Liver (tissue), 9 donors: ENCODE data around the gene RAI1. TPM values are rescaled to one million over a fixed set of nuclear protein-coding genes. Genes with fewer than 3 reads are reported as not detected.

ENCODE experiments used
- DNase-seq: peaks from one replicate; pipeline ENCODE4 v3.0.0-alpha.2; 2017; ENCODE audit warnings: low spot score
- H3K27ac ChIP-seq, 2 donors: one replicate each; pipeline ENCODE4 v1.7.0; 2013; ENCODE audit warnings: inconsistent platforms in 2 of 2, low read length in 2 of 2, control low read depth in 1 of 2, low read depth in 1 of 2, mild to moderate bottlenecking in 1 of 2
- H3K27me3 ChIP-seq, 4 donors: one replicate each; pipeline versions ENCODE4 v1.6.1 to v1.7.0; 2013; ENCODE audit warnings: low read length in 3 of 4, inconsistent platforms in 1 of 4, mild to moderate bottlenecking in 1 of 4, moderate library complexity in 1 of 4; ENCODE audit not compliant: control insufficient read depth in 4 of 4, insufficient read depth in 4 of 4
- H3K36me3 ChIP-seq, 4 donors: one replicate each; pipeline versions ENCODE4 v1.6.1 to v1.7.0; 2013; ENCODE audit warnings: low read length in 3 of 4, mild to moderate bottlenecking in 3 of 4, low read depth in 1 of 4, moderate library complexity in 1 of 4; ENCODE audit not compliant: control insufficient read depth in 4 of 4, insufficient read depth in 3 of 4
- H3K4me1 ChIP-seq, 4 donors: one replicate each; pipeline versions ENCODE4 v1.6.1 to v1.7.0; 2013; ENCODE audit warnings: low read length in 3 of 4, mild to moderate bottlenecking in 3 of 4, moderate library complexity in 1 of 4; ENCODE audit not compliant: control insufficient read depth in 4 of 4, insufficient read depth in 4 of 4
- H3K4me3 ChIP-seq, 3 donors: one replicate each; pipeline versions ENCODE4 v1.6.1 to v1.7.0; 2013; ENCODE audit warnings: low read length in 3 of 3, control low read depth in 1 of 3, low read depth in 1 of 3, mild to moderate bottlenecking in 1 of 3
- H3K9ac ChIP-seq, 2 donors: one replicate each; pipeline ENCODE4 v1.7.0; 2013; ENCODE audit warnings: low read length in 2 of 2, mild to moderate bottlenecking in 2 of 2, moderate library complexity in 2 of 2, control low read depth in 1 of 2, low read depth in 1 of 2
- H3K9me3 ChIP-seq, 4 donors: one replicate each; pipeline versions ENCODE4 v1.6.1 to v1.7.0; 2013; ENCODE audit warnings: low read length in 3 of 4; ENCODE audit not compliant: control insufficient read depth in 4 of 4
- HNF4A ChIP-seq, 2 donors: conservative IDR thresholded peaks; 2 replicates each; pipeline ENCODE4 v1.6.1; 2016; ENCODE audit warnings: antibody characterized with exemption in 2 of 2, mild to moderate bottlenecking in 2 of 2
- HNF4G ChIP-seq: IDR thresholded peaks from 2 replicates; pipeline ENCODE4 v1.6.1; 2016; ENCODE audit warnings: antibody characterized with exemption
- JUND ChIP-seq, 2 donors: IDR thresholded peaks; 2 replicates each; pipeline ENCODE4 v1.6.1; 2016; ENCODE audit warnings: antibody characterized with exemption in 2 of 2
- NR2F2 ChIP-seq: IDR thresholded peaks from 2 replicates; pipeline ENCODE4 v1.6.1; 2016; ENCODE audit warnings: antibody characterized with exemption
- RXRA ChIP-seq, 2 donors: IDR thresholded peaks; 2 replicates each; pipeline ENCODE4 v1.6.1; 2017 to 2018; ENCODE audit warnings: antibody characterized with exemption in 2 of 2, mild to moderate bottlenecking in 1 of 2
- SP1 ChIP-seq: IDR thresholded peaks from 2 replicates; pipeline ENCODE4 v1.6.1; 2018; ENCODE audit warnings: antibody characterized with exemption, mild to moderate bottlenecking
- YY1 ChIP-seq: IDR thresholded peaks from 2 replicates; pipeline ENCODE4 v1.6.1; 2016; ENCODE audit warnings: antibody characterized with exemption, mild to moderate bottlenecking
- WGBS: extraction: QIAGEN DNeasy Blood & Tissue Kit; methylation state at CpG from one replicate; pipeline ENCODE4 v1.1.7; 2013; 5-methylcytosine and 5-hydroxymethylcytosine counted together
- polyA plus RNA-seq, 2 donors: library from polyadenylated mRNA; stranded (reverse) in 1 of 2; unstranded in 1 of 2; fragments of 200-250 nt in 1 of 2; fragments of >200 nt in 1 of 2; fragmentation: Nextera tagmentation in 1 of 2; extraction: Ambion mirVana in 1 of 2; gene quantifications; one replicate each; pipeline versions ENCODE4 v1.2.1 to v1.2.3, GENCODE V29; 2013 to 2015
- total RNA-seq, 2 donors: library from RNA; depleted of rRNA; stranded (reverse); fragments of >200 nt; gene quantifications; one replicate each; pipeline ENCODE4 v1.2.3, GENCODE V29; 2014
- TF ChIP-seq, protein P1 (sequence below): fragments of 150-350 bp; IDR thresholded peaks from 2 replicates; pipeline ENCODE4 v1.5.1; 2017; ENCODE audit warnings: improper control_type of control experiment, low read depth, low read length; ENCODE audit not compliant: missing input control
- TF ChIP-seq, protein P2 (sequence below): IDR thresholded peaks from 2 replicates; pipeline ENCODE4 v1.6.1; 2016; ENCODE audit warnings: antibody characterized with exemption
- TF ChIP-seq, protein P3 (sequence below): IDR thresholded peaks from 2 replicates; pipeline ENCODE4 v1.6.1; 2016; ENCODE audit warnings: antibody characterized with exemption, mild to moderate bottlenecking
- TF ChIP-seq, protein P4 (sequence below): IDR thresholded peaks from 2 replicates; pipeline ENCODE4 v1.6.1; 2016; ENCODE audit warnings: antibody characterized with exemption
- donor health status: healthy.
- donor health status: healthy.
- donor health status: healthy.
- donor health status: healthy.
- donor health status: healthy.

Gene RAI1
- total and polyA plus RNA-seq, 4 donors: 0.57 to 7.6 (median 5.3) TPM

DNA sequence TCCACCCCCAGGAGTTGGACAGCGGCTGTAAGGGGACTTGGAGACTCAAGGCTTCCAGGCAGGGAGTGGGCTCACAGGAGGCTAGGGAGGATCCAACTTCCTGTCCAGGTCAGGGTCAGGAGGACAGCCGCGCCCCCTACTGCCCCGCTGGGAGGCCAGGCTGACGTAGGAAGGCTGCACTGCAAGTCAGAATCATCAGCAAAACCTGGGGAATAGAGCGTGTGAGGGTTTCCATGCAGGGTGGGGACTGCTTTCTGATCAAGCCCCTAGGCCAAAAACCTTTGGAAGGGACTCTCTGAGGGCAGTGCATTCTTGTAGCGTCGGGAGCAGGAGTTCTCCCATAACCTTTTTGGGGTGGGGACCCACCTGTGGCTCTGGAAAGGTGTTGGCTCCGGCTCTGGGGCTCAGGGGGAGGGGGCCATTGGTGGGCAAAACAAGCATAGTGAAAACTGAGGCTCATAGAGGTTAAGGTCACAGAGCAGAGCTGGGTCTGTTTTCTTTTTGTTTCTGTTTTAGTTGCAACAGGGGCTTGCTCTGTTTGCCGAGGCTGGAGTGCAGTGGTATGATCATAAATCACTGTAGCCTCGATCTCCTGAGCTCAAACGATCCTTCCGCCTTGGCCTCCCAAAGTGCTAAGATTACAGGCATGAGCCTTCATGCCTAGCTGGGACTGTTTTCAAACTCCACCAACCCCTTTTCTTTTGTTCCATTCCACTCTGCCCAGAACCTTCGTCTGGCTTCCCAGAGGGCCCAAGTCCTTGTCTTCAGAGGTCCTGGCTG, 22.1 kb downstream of the RAI1 start:
- no peak overlapping the region for H3K4me3 ChIP-seq
- H3K27ac ChIP-seq: no peak overlapping the region
- peak; percentile 62 for DNase-seq
- no peak for TF ChIP-seq HNF4A (conservative IDR thresholded peaks at IDR 0.05)
- peak; percentile 51 for TF ChIP-seq NR2F2
- TF ChIP-seq SP1: no peak
- WGBS: 75% methylated on average over 14 of the region's 14 CpGs
- H3K27me3 ChIP-seq: no peaks in the 10 kb centered on the region
- H3K9me3 ChIP-seq: no peaks in the 10 kb centered on the region
- H3K9ac ChIP-seq: no peak overlapping the region
- peaks cover 3 to 19% (median 11%) of the 10 kb centered on the region in 4 donors for H3K4me1 ChIP-seq
- H3K36me3 ChIP-seq: no peaks in the 10 kb centered on the region

DNA sequence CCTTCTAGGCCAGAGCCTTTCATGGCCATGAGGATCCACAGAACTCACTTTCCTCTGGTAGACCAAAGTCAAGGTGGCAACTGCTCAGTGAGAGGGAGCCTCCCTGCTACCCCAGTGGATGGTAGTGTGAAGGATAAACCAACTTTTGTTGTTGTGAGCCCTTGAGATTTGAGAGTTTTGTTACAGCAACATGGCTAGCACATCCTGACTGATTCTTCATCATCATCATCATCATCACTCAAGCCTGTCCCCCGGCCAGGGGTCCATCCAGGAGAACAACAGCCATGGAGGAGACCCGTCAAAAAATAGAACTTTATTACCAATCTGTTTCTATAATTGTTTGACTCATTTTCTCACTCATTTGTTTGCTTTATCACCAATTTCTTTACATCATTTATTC, 23.7 kb downstream of the RAI1 start:
- no peaks in the 10 kb centered on the region for H3K27me3 ChIP-seq
- no peak overlapping the region for H3K4me3 ChIP-seq
- H3K36me3 ChIP-seq: no peaks in the 10 kb centered on the region
- no peaks in the 10 kb centered on the region for H3K9me3 ChIP-seq
- TF ChIP-seq, protein P1, sequence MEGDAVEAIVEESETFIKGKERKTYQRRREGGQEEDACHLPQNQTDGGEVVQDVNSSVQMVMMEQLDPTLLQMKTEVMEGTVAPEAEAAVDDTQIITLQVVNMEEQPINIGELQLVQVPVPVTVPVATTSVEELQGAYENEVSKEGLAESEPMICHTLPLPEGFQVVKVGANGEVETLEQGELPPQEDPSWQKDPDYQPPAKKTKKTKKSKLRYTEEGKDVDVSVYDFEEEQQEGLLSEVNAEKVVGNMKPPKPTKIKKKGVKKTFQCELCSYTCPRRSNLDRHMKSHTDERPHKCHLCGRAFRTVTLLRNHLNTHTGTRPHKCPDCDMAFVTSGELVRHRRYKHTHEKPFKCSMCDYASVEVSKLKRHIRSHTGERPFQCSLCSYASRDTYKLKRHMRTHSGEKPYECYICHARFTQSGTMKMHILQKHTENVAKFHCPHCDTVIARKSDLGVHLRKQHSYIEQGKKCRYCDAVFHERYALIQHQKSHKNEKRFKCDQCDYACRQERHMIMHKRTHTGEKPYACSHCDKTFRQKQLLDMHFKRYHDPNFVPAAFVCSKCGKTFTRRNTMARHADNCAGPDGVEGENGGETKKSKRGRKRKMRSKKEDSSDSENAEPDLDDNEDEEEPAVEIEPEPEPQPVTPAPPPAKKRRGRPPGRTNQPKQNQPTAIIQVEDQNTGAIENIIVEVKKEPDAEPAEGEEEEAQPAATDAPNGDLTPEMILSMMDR: no peak
- TF ChIP-seq, protein P2, sequence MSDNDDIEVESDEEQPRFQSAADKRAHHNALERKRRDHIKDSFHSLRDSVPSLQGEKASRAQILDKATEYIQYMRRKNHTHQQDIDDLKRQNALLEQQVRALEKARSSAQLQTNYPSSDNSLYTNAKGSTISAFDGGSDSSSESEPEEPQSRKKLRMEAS: no peak
- no peak for TF ChIP-seq JUND (IDR thresholded peaks at IDR 0.05)
- TF ChIP-seq YY1: no peak
- no peak for TF ChIP-seq HNF4G
- TF ChIP-seq RXRA (IDR thresholded peaks at IDR 0.05): no peak
- TF ChIP-seq HNF4A (conservative IDR thresholded peaks at IDR 0.05): no peak
- TF ChIP-seq, protein P3, sequence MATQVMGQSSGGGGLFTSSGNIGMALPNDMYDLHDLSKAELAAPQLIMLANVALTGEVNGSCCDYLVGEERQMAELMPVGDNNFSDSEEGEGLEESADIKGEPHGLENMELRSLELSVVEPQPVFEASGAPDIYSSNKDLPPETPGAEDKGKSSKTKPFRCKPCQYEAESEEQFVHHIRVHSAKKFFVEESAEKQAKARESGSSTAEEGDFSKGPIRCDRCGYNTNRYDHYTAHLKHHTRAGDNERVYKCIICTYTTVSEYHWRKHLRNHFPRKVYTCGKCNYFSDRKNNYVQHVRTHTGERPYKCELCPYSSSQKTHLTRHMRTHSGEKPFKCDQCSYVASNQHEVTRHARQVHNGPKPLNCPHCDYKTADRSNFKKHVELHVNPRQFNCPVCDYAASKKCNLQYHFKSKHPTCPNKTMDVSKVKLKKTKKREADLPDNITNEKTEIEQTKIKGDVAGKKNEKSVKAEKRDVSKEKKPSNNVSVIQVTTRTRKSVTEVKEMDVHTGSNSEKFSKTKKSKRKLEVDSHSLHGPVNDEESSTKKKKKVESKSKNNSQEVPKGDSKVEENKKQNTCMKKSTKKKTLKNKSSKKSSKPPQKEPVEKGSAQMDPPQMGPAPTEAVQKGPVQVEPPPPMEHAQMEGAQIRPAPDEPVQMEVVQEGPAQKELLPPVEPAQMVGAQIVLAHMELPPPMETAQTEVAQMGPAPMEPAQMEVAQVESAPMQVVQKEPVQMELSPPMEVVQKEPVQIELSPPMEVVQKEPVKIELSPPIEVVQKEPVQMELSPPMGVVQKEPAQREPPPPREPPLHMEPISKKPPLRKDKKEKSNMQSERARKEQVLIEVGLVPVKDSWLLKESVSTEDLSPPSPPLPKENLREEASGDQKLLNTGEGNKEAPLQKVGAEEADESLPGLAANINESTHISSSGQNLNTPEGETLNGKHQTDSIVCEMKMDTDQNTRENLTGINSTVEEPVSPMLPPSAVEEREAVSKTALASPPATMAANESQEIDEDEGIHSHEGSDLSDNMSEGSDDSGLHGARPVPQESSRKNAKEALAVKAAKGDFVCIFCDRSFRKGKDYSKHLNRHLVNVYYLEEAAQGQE: no peak
- no peak for TF ChIP-seq NR2F2
- TF ChIP-seq, protein P4, sequence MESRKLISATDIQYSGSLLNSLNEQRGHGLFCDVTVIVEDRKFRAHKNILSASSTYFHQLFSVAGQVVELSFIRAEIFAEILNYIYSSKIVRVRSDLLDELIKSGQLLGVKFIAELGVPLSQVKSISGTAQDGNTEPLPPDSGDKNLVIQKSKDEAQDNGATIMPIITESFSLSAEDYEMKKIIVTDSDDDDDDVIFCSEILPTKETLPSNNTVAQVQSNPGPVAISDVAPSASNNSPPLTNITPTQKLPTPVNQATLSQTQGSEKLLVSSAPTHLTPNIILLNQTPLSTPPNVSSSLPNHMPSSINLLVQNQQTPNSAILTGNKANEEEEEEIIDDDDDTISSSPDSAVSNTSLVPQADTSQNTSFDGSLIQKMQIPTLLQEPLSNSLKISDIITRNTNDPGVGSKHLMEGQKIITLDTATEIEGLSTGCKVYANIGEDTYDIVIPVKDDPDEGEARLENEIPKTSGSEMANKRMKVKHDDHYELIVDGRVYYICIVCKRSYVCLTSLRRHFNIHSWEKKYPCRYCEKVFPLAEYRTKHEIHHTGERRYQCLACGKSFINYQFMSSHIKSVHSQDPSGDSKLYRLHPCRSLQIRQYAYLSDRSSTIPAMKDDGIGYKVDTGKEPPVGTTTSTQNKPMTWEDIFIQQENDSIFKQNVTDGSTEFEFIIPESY: no peak
- WGBS: 98% methylated on average over 2 of the region's 2 CpGs
- no peak for DNase-seq
- H3K4me1 ChIP-seq: peaks cover 3 to 13% (median 7%) of the 10 kb centered on the region in 4 donors
- H3K27ac ChIP-seq: no peak overlapping the region
- no peak overlapping the region for H3K9ac ChIP-seq
